ENCODE measurements around the gene TEFM. TPM values are rescaled to one million over a fixed set of nuclear protein-coding genes. Genes with fewer than 3 reads are reported as not detected.

TEFM gene
- total RNA-seq, 1 donor from 2014 or later = 0.43 TPM

- H3K4me1 ChIP-seq = no peaks in the 10 kb centered on the region
- no peak overlapping the region for H3K4me3 ChIP-seq
- H3K27ac ChIP-seq = no peak overlapping the region
- no peak for TF ChIP-seq CTCF (IDR thresholded peaks at IDR 0.05)
- H3K27me3 ChIP-seq = no peaks in the 10 kb centered on the region
- DNase-seq (ENCODE audit: low spot score in 2 of 2) = no peak
- no peaks in the 10 kb centered on the region for H3K36me3 ChIP-seq
- H3K9me3 ChIP-seq = no peaks in the 10 kb centered on the region
- intact Hi-C loops (cut with DNase I) = no loop called here
Measured at GRCh38 chr17:30854146-30854545, 51.9 kb downstream of the TEFM start.

Other genes with a start within 250 kb of the TEFM start
- gene CRLF3, start 81.5 kb downstream of the TEFM start, total RNA-seq = 10.0 TPM
- under 0.01 TPM for gene ATAD5, start 74.3 kb downstream of the TEFM start, total RNA-seq
- gene ADAP2, start 15.7 kb upstream of the TEFM start, total RNA-seq = 12.5 TPM
- 4.6 TPM for gene RNF135, start 64.8 kb upstream of the TEFM start, total RNA-seq
- gene NF1, start 188.7 kb upstream of the TEFM start, total RNA-seq = 25.0 TPM